PC-9 (cell line): ENCODE results near the gene MRPS23. TPM values are rescaled to one million over a fixed set of nuclear protein-coding genes. Genes with fewer than 3 reads are reported as not detected.

Experiments
- BruUV-seq: library from RNA; stranded (reverse); fragments of 400-500 nt; replicated peaks from 2 replicates; lab custom pipeline; 2021; lab: Mats Ljungman, UMichigan
- CTCF ChIA-PET: fragments of 300-600 bp; sonication (Branson Sonifier 250); formaldehyde crosslinking; loops from one replicate; lab custom pipeline; 2022; ENCODE audit warnings: antibody characterized with exemption; lab: Charles Lee
- POLR2A ChIA-PET: fragments of 300-600 bp; sonication (Branson Sonifier 250); formaldehyde crosslinking; loops from one replicate; lab custom pipeline; 2022; ENCODE audit warnings: antibody characterized with exemption; ENCODE audit not compliant: unreplicated experiment; lab: Charles Lee
- DNase-seq, 2 experiments: peaks; one replicate each; pipeline versions ENCODE4 v3.0.0 to v3.0.0-alpha.2; 2015 to 2022; ENCODE audit warnings: mixed read lengths in 1 of 2
- H2AFZ ChIP-seq: fragments of 200-600 bp; sonication (generic); 2 replicates; pipeline ENCODE4 v1.8.1; 2017; ENCODE audit warnings: antibody characterized with exemption
- H3F3A ChIP-seq: fragments of 200-600 bp; sonication (generic); 2 replicates; pipeline ENCODE4 v1.8.1; 2017; ENCODE audit warnings: antibody characterized with exemption, mild to moderate bottlenecking, low read depth; ENCODE audit not compliant: insufficient read depth
- H3K27ac ChIP-seq: fragments of 200-600 bp; sonication (generic); 2 replicates; pipeline ENCODE4 v1.6.1; 2016; ENCODE audit warnings: mixed run types
- H3K27me3 ChIP-seq: fragments of 200-600 bp; sonication (generic); 2 replicates; pipeline ENCODE4 v1.6.1; 2016; ENCODE audit warnings: low read depth, mixed run types; ENCODE audit not compliant: insufficient read depth
- H3K36me3 ChIP-seq: fragments of 200-600 bp; sonication (generic); 2 replicates; pipeline ENCODE4 v1.6.1; 2016; ENCODE audit warnings: low read depth, mixed run types
- H3K4me1 ChIP-seq: fragments of 200-600 bp; sonication (generic); replicated peaks from 2 replicates; pipeline ENCODE4 v1.6.1; 2016; ENCODE audit warnings: mixed run types; ENCODE audit not compliant: insufficient read depth
- H3K4me2 ChIP-seq: fragments of 200-600 bp; sonication (generic); 2 replicates; pipeline ENCODE4 v1.6.1; 2017; ENCODE audit warnings: mixed run types
- H3K4me3 ChIP-seq: fragments of 200-600 bp; sonication (generic); 2 replicates; pipeline ENCODE4 v1.6.1; 2016; ENCODE audit warnings: mixed run types
- H3K79me2 ChIP-seq: fragments of 200-600 bp; sonication (generic); 2 replicates; pipeline ENCODE4 v1.6.1; 2017; ENCODE audit warnings: low read depth, mixed run types
- H3K9me2 ChIP-seq: fragments of 200-600 bp; sonication (generic); 2 replicates; pipeline ENCODE4 v1.8.1; 2017; ENCODE audit warnings: mild to moderate bottlenecking; ENCODE audit not compliant: insufficient read depth
- H3K9me3 ChIP-seq: fragments of 200-600 bp; sonication (generic); 2 replicates; pipeline ENCODE4 v1.8.1; 2016; ENCODE audit warnings: low read depth; ENCODE audit not compliant: insufficient read depth
- H4K20me1 ChIP-seq: fragments of 200-600 bp; sonication (generic); 2 replicates; pipeline ENCODE4 v1.8.1; 2017; ENCODE audit not compliant: insufficient read depth
- CTCF ChIP-seq: fragments of 200-600 bp; sonication (generic); conservative IDR thresholded peaks from 2 replicates; pipeline ENCODE4 v1.6.1; 2017; ENCODE audit warnings: mixed run types, antibody characterized with exemption, mild to moderate bottlenecking, moderate library complexity
- EZH2 ChIP-seq: fragments of 200-600 bp; sonication (generic); IDR thresholded peaks from 2 replicates; pipeline ENCODE4 v1.8.0; 2017; ENCODE audit warnings: antibody characterized with exemption, low read depth
- intact Hi-C: fragments of 100-400 bp; cut with micrococcal nuclease; formaldehyde crosslinking; loops from one replicate; pipeline ENCODE4 v1.10.0; 2022; ENCODE audit not compliant: unreplicated experiment
- total RNA-seq: library from RNA; stranded (reverse); gene quantifications from 2 replicates; pipeline ENCODE4 v1.2.3, GENCODE V29; 2021

The MRPS23 gene
- total RNA-seq, 1 experiment from 2014 or later: 49.7 TPM

GRCh38 chr17:57808882-57809281 lies 41.0 kb downstream of the MRPS23 start:
- no peak overlapping the region for H2AFZ ChIP-seq
- intact Hi-C loops: no loop called here
- TF ChIP-seq EZH2 (no peak), CTCF (no peak)
- no peaks in the 10 kb centered on the region for H3K79me2 ChIP-seq
- no peak overlapping the region for H3K27ac ChIP-seq
- ChIA-PET POLR2A (no interaction called here), CTCF (no interaction called here)
- no peaks in the 10 kb centered on the region for H4K20me1 ChIP-seq
- BruUV-seq: no TSS peak
- H3K9me3 ChIP-seq: no peaks in the 10 kb centered on the region
- no peaks in the 10 kb centered on the region for H3K9me2 ChIP-seq
- no peak overlapping the region for H3K4me3 ChIP-seq
- no peak overlapping the region for H3K4me2 ChIP-seq
- no peaks in the 10 kb centered on the region for H3F3A ChIP-seq
- DNase-seq: no peak
- H3K36me3 ChIP-seq: no peaks in the 10 kb centered on the region
- H3K4me1 ChIP-seq: no peaks in the 10 kb centered on the region
- H3K27me3 ChIP-seq: peaks cover 83% of the 10 kb centered on the region

GRCh38 chr17:57806167-57806830 lies 43.5 kb downstream of the MRPS23 start:
- Histone ChIP-seq H3K9me3 (no peaks in the 10 kb centered on the region), H2AFZ (no peak overlapping the region), H3K27me3 (peaks cover 80% of the 10 kb centered on the region), H3K9me2 (no peaks in the 10 kb centered on the region), H4K20me1 (no peaks in the 10 kb centered on the region), H3K4me1 (no peaks in the 10 kb centered on the region), H3F3A (no peaks in the 10 kb centered on the region), H3K4me3 (no peak overlapping the region), H3K79me2 (no peaks in the 10 kb centered on the region), H3K36me3 (no peaks in the 10 kb centered on the region), H3K4me2 (no peak overlapping the region), H3K27ac (no peak overlapping the region)
- ChIA-PET POLR2A (no interaction called here), CTCF (no interaction called here)
- intact Hi-C loops: no loop called here
- DNase-seq: no peak
- TF ChIP-seq EZH2: no peak
- BruUV-seq: no TSS peak

- ChIA-PET POLR2A (no interaction called here), CTCF (no interaction called here)
These were observed 46.8 kb downstream of the MRPS23 start for GRCh38 chr17:57803021-57803420.

More at GRCh38 chr17:57803021-57803420, 46.8 kb downstream of the MRPS23 start:
- H3K4me1 ChIP-seq: no peaks in the 10 kb centered on the region
- H3K9me2 ChIP-seq: no peaks in the 10 kb centered on the region
- no peak overlapping the region for H2AFZ ChIP-seq
- H3K27ac ChIP-seq: no peak overlapping the region
- DNase-seq: no peak
- no TSS peak for BruUV-seq
- no peaks in the 10 kb centered on the region for H3F3A ChIP-seq
- TF ChIP-seq CTCF (no peak), EZH2 (no peak)
- H3K79me2 ChIP-seq: no peaks in the 10 kb centered on the region
- H3K27me3 ChIP-seq: peaks cover 64% of the 10 kb centered on the region
- H3K4me3 ChIP-seq: no peak overlapping the region
- intact Hi-C loops: no loop called here
- no peaks in the 10 kb centered on the region for H3K36me3 ChIP-seq
- H3K9me3 ChIP-seq: no peaks in the 10 kb centered on the region
- no peaks in the 10 kb centered on the region for H4K20me1 ChIP-seq
- no peak overlapping the region for H3K4me2 ChIP-seq
